ENCODE results near the gene HYAL1. TPM values are rescaled to one million over a fixed set of nuclear protein-coding genes. Genes with fewer than 3 reads are reported as not detected.

Gene HYAL1
- total and polyA plus RNA-seq, 7 donors, result 2.4 to 15.1 (median 4.6) TPM

DNA sequence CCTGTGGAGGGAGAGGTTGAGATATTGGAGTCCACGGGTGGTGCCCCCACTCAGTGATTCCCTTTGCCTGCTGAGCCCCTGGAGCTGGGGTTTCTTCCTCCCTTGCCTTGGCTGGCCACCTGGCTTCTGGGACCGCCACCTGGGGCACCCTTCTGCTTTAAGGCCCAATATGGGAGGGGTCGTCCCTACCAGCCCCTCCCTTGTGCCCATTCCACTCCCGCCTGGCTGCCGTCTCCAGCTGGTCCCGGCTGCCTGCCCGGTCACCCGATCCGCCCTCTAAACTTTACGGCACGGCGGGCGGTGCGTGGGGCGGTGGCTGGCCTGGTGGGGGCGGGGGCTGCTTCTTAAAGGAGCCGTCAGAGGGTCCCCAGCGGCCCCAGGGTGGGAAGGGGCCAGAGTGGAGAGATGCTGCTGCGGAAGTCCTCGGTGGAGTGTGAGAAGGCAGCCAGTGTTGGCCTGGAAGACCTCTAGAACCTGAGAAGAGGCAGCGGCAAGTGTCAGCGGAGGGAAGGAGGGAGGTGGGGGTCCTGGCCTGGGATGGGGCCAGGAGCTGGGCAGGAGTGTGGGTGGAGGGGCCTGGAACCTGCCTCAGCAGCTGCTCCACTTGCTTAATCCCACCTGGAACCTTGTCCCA, 36.0 kb downstream of the HYAL1 start:
- Histone ChIP-seq H3K27me3 (no peaks in the 10 kb centered on the region), H3K4me1 (peaks cover 0 to 68% (median 66%) of the 10 kb centered on the region in 4 donors), H3K36me3 (no peaks in the 10 kb centered on the region), H3K9me3 (no peaks in the 10 kb centered on the region), H3K4me3 (peak overlapping the region; percentile 41 to 58 (median 54)), H3K27ac (peak overlapping the region; percentile 93 to 99 (median 99))
- TF ChIP-seq EP300 (IDR thresholded peaks at IDR 0.05), result no peak
- TF ChIP-seq POLR2A (IDR thresholded peaks at IDR 0.05), result peak; percentile 80 to 86
- peak; percentile 62 to 93 (median 86) for TF ChIP-seq POLR2AphosphoS5 (IDR thresholded peaks at IDR 0.05)
- peak; percentile 84 for DNase-seq
- 10 to 15% methylated on average over 22 of the region's 22 CpGs for WGBS, 2 donors
- intact Hi-C loops (cut with DNase I), result no loop called here

GRCh38 chr3:50266836-50267235, 36.5 kb downstream of the HYAL1 start:
- no peak for DNase-seq
- TF ChIP-seq CTCF (IDR thresholded peaks at IDR 0.05) (no peak), POLR2AphosphoS5 (IDR thresholded peaks at IDR 0.05) (no peak), EP300 (IDR thresholded peaks at IDR 0.05) (no peak), POLR2A (IDR thresholded peaks at IDR 0.05) (no peak)
- H3K36me3 ChIP-seq, result no peaks in the 10 kb centered on the region
- no peaks in the 10 kb centered on the region for H3K27me3 ChIP-seq
- peaks cover 0 to 69% (median 66%) of the 10 kb centered on the region in 4 donors for H3K4me1 ChIP-seq
- intact Hi-C loops (cut with DNase I), result no loop called here
- H3K9me3 ChIP-seq, result no peaks in the 10 kb centered on the region
- peak overlapping the region; percentile 41 to 58 (median 54) for H3K4me3 ChIP-seq
- peak overlapping the region; percentile 93 to 99 (median 99) for H3K27ac ChIP-seq
- 36 to 62% methylated on average over 7 of the region's 7 CpGs for WGBS, 2 donors

- intact Hi-C loops (cut with DNase I), result no loop called here
- TF ChIP-seq EP300 (IDR thresholded peaks at IDR 0.05) (no peak), CTCF (IDR thresholded peaks at IDR 0.05) (no peak), POLR2A (IDR thresholded peaks at IDR 0.05) (no peak), POLR2AphosphoS5 (IDR thresholded peaks at IDR 0.05) (no peak)
- H3K27me3 ChIP-seq, result no peaks in the 10 kb centered on the region
- H3K27ac ChIP-seq, result peak overlapping the region; percentile 93 to 99 (median 99)
- H3K9me3 ChIP-seq, result no peaks in the 10 kb centered on the region
- no peaks in the 10 kb centered on the region for H3K36me3 ChIP-seq
- H3K4me1 ChIP-seq, result peaks cover 0 to 77% (median 73%) of the 10 kb centered on the region in 4 donors
- H3K4me3 ChIP-seq, result peak overlapping the region in 1 of 4 donors; percentile 55
- WGBS, 2 donors, result 85 to 89% methylated on average over 6 of the region's 6 CpGs
- no peak for DNase-seq
Observed at GRCh38 chr3:50266017-50266416, 37.4 kb downstream of the HYAL1 start.

DNA sequence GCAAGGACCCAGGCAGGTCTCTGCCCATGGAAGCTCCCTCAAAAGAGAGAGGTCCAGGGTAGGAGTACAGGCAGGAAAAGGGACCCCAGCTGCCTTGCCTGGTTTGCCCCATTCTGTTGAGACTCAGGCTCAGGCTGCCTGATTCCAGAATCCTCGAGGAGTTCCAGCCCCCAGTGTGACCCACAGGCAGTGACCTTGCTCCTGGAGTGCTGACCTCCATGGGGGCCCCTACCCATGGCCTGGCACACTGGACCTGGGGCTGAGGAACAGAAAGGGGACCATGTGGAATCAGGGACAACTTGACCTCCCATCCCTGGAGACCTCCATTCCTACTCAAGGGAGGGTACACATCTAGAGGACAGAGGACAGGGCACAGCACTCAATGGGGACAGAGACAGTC, 37.8 kb downstream of the HYAL1 start:
- intact Hi-C loops (cut with DNase I), result no loop called here
- Histone ChIP-seq H3K36me3 (no peaks in the 10 kb centered on the region), H3K27me3 (no peaks in the 10 kb centered on the region), H3K4me1 (peaks cover 0 to 81% (median 78%) of the 10 kb centered on the region in 4 donors), H3K4me3 (no peak overlapping the region), H3K27ac (peak overlapping the region; percentile 93 to 99 (median 99)), H3K9me3 (no peaks in the 10 kb centered on the region)
- 63 to 73% methylated on average over 1 of the region's 1 CpG for WGBS, 2 donors
- no peak for DNase-seq
- TF ChIP-seq CTCF (IDR thresholded peaks at IDR 0.05), result no peak

- TF ChIP-seq POLR2AphosphoS5 (IDR thresholded peaks at IDR 0.05) (peak in 1 of 4 donors; percentile 44), POLR2A (IDR thresholded peaks at IDR 0.05) (no peak)
- Histone ChIP-seq H3K36me3 (no peaks in the 10 kb centered on the region), H3K27ac (peak overlapping the region; percentile 93 to 99 (median 99)), H3K4me1 (peaks cover 0 to 86% (median 76%) of the 10 kb centered on the region in 4 donors), H3K27me3 (no peaks in the 10 kb centered on the region), H3K9me3 (no peaks in the 10 kb centered on the region), H3K4me3 (no peak overlapping the region)
- no peak for DNase-seq
- intact Hi-C loops (cut with DNase I), result loop anchor here (5.0 kb wide), 1 partner anchor 62 kb away; the partner anchor contains the start of gene TUSC2
- 48 to 72% methylated on average over 7 of the region's 7 CpGs for WGBS, 2 donors
Observed at GRCh38 chr3:50264964-50265485, 38.3 kb downstream of the HYAL1 start.
